SU-DHL-6 (cell line): ENCODE measurements around the gene ATL2.
"Not testable (repeated sequence)": the region's sequence is repeated elsewhere in the genome, so short reads cannot be mapped to it uniquely, and the experiment has no call there.

ENCODE experiments used
- H2AFZ ChIP-seq: fragments of 200-600 bp; sonication (generic); 2 replicates; pipeline ENCODE4 v1.6.1; 2014; ENCODE audit warnings: low read depth, mild to moderate bottlenecking, moderate library complexity, mixed read lengths, antibody characterized with exemption, low read length; ENCODE audit not compliant: severe bottlenecking
- H3F3A ChIP-seq: fragments of 200-600 bp; shearing (Covaris generic); 2 replicates; pipeline ENCODE4 v1.6.0; 2016; ENCODE audit warnings: antibody characterized with exemption, mild to moderate bottlenecking; ENCODE audit not compliant: insufficient read depth
- H3K27ac ChIP-seq: fragments of 200-600 bp; sonication (generic); 2 replicates; pipeline ENCODE4 v1.5.1; 2016; ENCODE audit warnings: low read depth, mild to moderate bottlenecking, low read length, moderate library complexity, mixed read lengths
- H3K27me3 ChIP-seq: fragments of 200-600 bp; sonication (generic), shearing (Covaris generic); 2 replicates; pipeline ENCODE4 v1.6.0; 2014; ENCODE audit warnings: mild to moderate bottlenecking, low read length
- H3K36me3 ChIP-seq: fragments of 200-600 bp; sonication (generic); 2 replicates; pipeline ENCODE4 v1.6.1; 2014; ENCODE audit warnings: mild to moderate bottlenecking, low read length, mixed read lengths
- H3K4me2 ChIP-seq: fragments of 300-600, 200-600 bp; shearing (Covaris generic), sonication (generic); 2 replicates; pipeline ENCODE4 v1.6.0; 2014; ENCODE audit warnings: low read length, low read depth, mild to moderate bottlenecking; ENCODE audit not compliant: poor library complexity, severe bottlenecking
- H3K4me3 ChIP-seq: fragments of 200-600 bp; sonication (generic); 2 replicates; pipeline ENCODE4 v1.5.1; 2014; ENCODE audit warnings: antibody characterized with exemption, low read length, mild to moderate bottlenecking, mixed read lengths; ENCODE audit not compliant: insufficient read depth, poor library complexity, severe bottlenecking
- H3K79me2 ChIP-seq: fragments of 200-600 bp; sonication (generic); 2 replicates; pipeline ENCODE4 v1.6.1; 2014; ENCODE audit warnings: mild to moderate bottlenecking, low read length, moderate library complexity; ENCODE audit not compliant: insufficient read depth
- H3K9ac ChIP-seq: fragments of 200-600 bp; sonication (generic); 2 replicates; pipeline ENCODE4 v1.7.0; 2014; ENCODE audit warnings: mild to moderate bottlenecking, low read length
- H3K9me2 ChIP-seq: fragments of 200-600 bp; sonication (generic); replicated peaks from 2 replicates; pipeline ENCODE4 v1.6.1; 2014; ENCODE audit warnings: low read length; ENCODE audit not compliant: insufficient read depth
- H3K9me3 ChIP-seq: fragments of 200-600 bp; sonication (generic); 2 replicates; pipeline ENCODE4 v1.6.1; 2014; ENCODE audit warnings: low read length, mixed read lengths; ENCODE audit not compliant: insufficient read depth
- H4K20me1 ChIP-seq: fragments of 200-600 bp; sonication (generic); 2 replicates; pipeline ENCODE4 v1.6.1; 2014; ENCODE audit warnings: low read depth, mild to moderate bottlenecking, antibody characterized with exemption, low read length, moderate library complexity, mixed read lengths
- CTCF ChIP-seq: fragments of 200-600 bp; sonication (generic); IDR thresholded peaks from one replicate; pipeline ENCODE4 v1.5.1; 2017; ENCODE audit warnings: antibody characterized with exemption, mild to moderate bottlenecking, low read length, moderate library complexity; ENCODE audit not compliant: insufficient read depth, poor library complexity, severe bottlenecking
- EZH2phosphoT487 ChIP-seq: fragments of 200-600 bp; sonication (generic), shearing (Covaris generic); conservative IDR thresholded peaks from 2 replicates; pipeline ENCODE4 v1.6.1; 2018; ENCODE audit warnings: mild to moderate bottlenecking, antibody characterized with exemption, low read length, moderate library complexity, mixed read lengths

ATL2 gene

GRCh38 chr2:38416296-38417036 lies 39.4 kb upstream of the ATL2 start:
- Histone ChIP-seq H3K4me2 (no peak overlapping the region), H3K4me3 (no peak overlapping the region), H3K9ac (no peak overlapping the region), H3K9me2 (no peaks in the 10 kb centered on the region), H3K27me3 (no peaks in the 10 kb centered on the region), H3K27ac (no peak overlapping the region), H4K20me1 (no peaks in the 10 kb centered on the region), H3K36me3 (no peaks in the 10 kb centered on the region), H2AFZ (no peak overlapping the region), H3K79me2 (no peaks in the 10 kb centered on the region), H3F3A (no peaks in the 10 kb centered on the region), H3K9me3 (peaks cover 13% of the 10 kb centered on the region; the same call in 1 of the 2 replicates)
- no peak for TF ChIP-seq CTCF
- no peak for TF ChIP-seq EZH2phosphoT487

- Histone ChIP-seq H3K79me2 (no peaks in the 10 kb centered on the region), H3K9me3 (peaks cover 13% of the 10 kb centered on the region; the same call in 1 of the 2 replicates), H3K36me3 (no peaks in the 10 kb centered on the region), H3K4me2 (no peak overlapping the region), H3K9ac (no peak overlapping the region), H4K20me1 (no peaks in the 10 kb centered on the region), H2AFZ (no peak overlapping the region), H3K27ac (no peak overlapping the region), H3K9me2 (no peaks in the 10 kb centered on the region), H3K4me3 (no peak overlapping the region), H3F3A (no peaks in the 10 kb centered on the region), H3K27me3 (no peaks in the 10 kb centered on the region)
- TF ChIP-seq EZH2phosphoT487 (no peak), CTCF (no peak)
Observed at GRCh38 chr2:38415728-38416291, 38.7 kb upstream of the ATL2 start.

GRCh38 chr2:38415023-38415422 lies 38.0 kb upstream of the ATL2 start:
- Histone ChIP-seq H3K36me3 (no peaks in the 10 kb centered on the region), H3K9me3 (peaks cover 13% of the 10 kb centered on the region; the same call in 1 of the 2 replicates), H3K4me2 (no peak overlapping the region), H3K4me3 (no peak overlapping the region), H3K9ac (no peak overlapping the region), H2AFZ (no peak overlapping the region), H3K27ac (no peak overlapping the region), H4K20me1 (no peaks in the 10 kb centered on the region), H3K9me2 (no peaks in the 10 kb centered on the region), H3K79me2 (no peaks in the 10 kb centered on the region), H3K27me3 (no peaks in the 10 kb centered on the region), H3F3A (no peaks in the 10 kb centered on the region)
- TF ChIP-seq CTCF (no peak), EZH2phosphoT487 (no peak)

GRCh38 chr2:38412235-38412871 lies 35.3 kb upstream of the ATL2 start:
- H3K9me3 ChIP-seq: peaks cover 13% of the 10 kb centered on the region; the same call in 1 of the 2 replicates
- H3K27ac ChIP-seq, H3K36me3 ChIP-seq: not testable (repeated sequence)

More at GRCh38 chr2:38412235-38412871, 35.3 kb upstream of the ATL2 start:
- not testable (repeated sequence) for H2AFZ ChIP-seq, H3K27me3 ChIP-seq, H3K79me2 ChIP-seq, H3K9me2 ChIP-seq, H3K4me2 ChIP-seq, H4K20me1 ChIP-seq, H3K4me3 ChIP-seq, H3K9ac ChIP-seq
- H3F3A ChIP-seq: peaks cover 18% of the 10 kb centered on the region
